HCT116 (cell line): ENCODE results near the gene CGA.

Experiments used
- EGR1 ChIP-seq: IDR thresholded peaks from 2 replicates; pipeline ENCODE4 v1.6.1; 2012; ENCODE audit warnings: low read depth
- ELF1 ChIP-seq: IDR thresholded peaks from 2 replicates; pipeline ENCODE4 v1.6.1; 2012; ENCODE audit warnings: low read depth, borderline replicate concordance
- EZH2 ChIP-seq: fragments of 200-600 bp; sonication (generic); IDR thresholded peaks from 2 replicates; pipeline ENCODE4 v1.6.1; 2017; ENCODE audit warnings: antibody characterized with exemption, mixed run types
- EZH2phosphoT487 ChIP-seq: fragments of 200-600 bp; IDR thresholded peaks from 2 replicates; pipeline ENCODE4 v1.6.1; 2018; ENCODE audit warnings: antibody characterized with exemption, borderline replicate concordance
- POLR2A ChIP-seq: IDR thresholded peaks from 2 replicates; pipeline ENCODE4 v1.7.0; 2011; ENCODE audit warnings: borderline replicate concordance; ENCODE audit not compliant: insufficient read depth, insufficient read length; ENCODE audit errors: extremely low read depth
- POLR2AphosphoS5 ChIP-seq: IDR thresholded peaks from 2 replicates; pipeline ENCODE4 v1.6.1; 2011; ENCODE audit warnings: mild to moderate bottlenecking, low read depth, low read length, moderate library complexity
- SIN3A ChIP-seq: IDR thresholded peaks from 2 replicates; pipeline ENCODE4 v1.6.1; 2012; ENCODE audit warnings: low read depth
- SP1 ChIP-seq: IDR thresholded peaks from 2 replicates; pipeline ENCODE4 v1.6.1; 2012; ENCODE audit warnings: low read depth
- TCF7L2 ChIP-seq: IDR thresholded peaks from 2 replicates; pipeline ENCODE4 v1.7.0; 2011; ENCODE audit warnings: borderline replicate concordance, inconsistent platforms; ENCODE audit not compliant: insufficient read depth, insufficient read length; ENCODE audit errors: extremely low read depth
- YY1 ChIP-seq: IDR thresholded peaks from 2 replicates; pipeline ENCODE4 v1.6.1; 2011; ENCODE audit warnings: low read length, low read depth, moderate library complexity, mild to moderate bottlenecking; ENCODE audit not compliant: insufficient replicate concordance; ENCODE audit errors: extremely low read depth
- TF ChIP-seq, protein P1 (sequence below), 3 experiments: fragments of 200-600 bp in 1 of 3; sonication (generic) in 1 of 3; IDR thresholded peaks in 2 of 3; conservative IDR thresholded peaks in 1 of 3; 2 replicates each; pipeline ENCODE4 v1.5.1; 2012 to 2017; ENCODE audit warnings: low read depth in 2 of 3, low read length in 2 of 3, antibody characterized with exemption in 1 of 3, borderline replicate concordance in 1 of 3, control low read depth in 1 of 3, mild to moderate bottlenecking in 1 of 3, mixed read lengths in 1 of 3, mixed run types in 1 of 3, moderate library complexity in 1 of 3; ENCODE audit not compliant: insufficient read depth in 1 of 3

GRCh38 chr6:87101067-87101466 is 6.2 kb upstream of the CGA start:
- TF ChIP-seq TCF7L2 = no peak
- TF ChIP-seq, protein P1, sequence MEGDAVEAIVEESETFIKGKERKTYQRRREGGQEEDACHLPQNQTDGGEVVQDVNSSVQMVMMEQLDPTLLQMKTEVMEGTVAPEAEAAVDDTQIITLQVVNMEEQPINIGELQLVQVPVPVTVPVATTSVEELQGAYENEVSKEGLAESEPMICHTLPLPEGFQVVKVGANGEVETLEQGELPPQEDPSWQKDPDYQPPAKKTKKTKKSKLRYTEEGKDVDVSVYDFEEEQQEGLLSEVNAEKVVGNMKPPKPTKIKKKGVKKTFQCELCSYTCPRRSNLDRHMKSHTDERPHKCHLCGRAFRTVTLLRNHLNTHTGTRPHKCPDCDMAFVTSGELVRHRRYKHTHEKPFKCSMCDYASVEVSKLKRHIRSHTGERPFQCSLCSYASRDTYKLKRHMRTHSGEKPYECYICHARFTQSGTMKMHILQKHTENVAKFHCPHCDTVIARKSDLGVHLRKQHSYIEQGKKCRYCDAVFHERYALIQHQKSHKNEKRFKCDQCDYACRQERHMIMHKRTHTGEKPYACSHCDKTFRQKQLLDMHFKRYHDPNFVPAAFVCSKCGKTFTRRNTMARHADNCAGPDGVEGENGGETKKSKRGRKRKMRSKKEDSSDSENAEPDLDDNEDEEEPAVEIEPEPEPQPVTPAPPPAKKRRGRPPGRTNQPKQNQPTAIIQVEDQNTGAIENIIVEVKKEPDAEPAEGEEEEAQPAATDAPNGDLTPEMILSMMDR (IDR thresholded peaks at IDR 0.05 in 2 of 3, conservative IDR thresholded peaks at IDR 0.05 in 1 of 3; ENCODE audit: borderline replicate concordance in 1 of 3, insufficient read depth in 1 of 3, low read depth in 2 of 3, low read length in 2 of 3) = no peak
- TF ChIP-seq EZH2phosphoT487 = no peak
- TF ChIP-seq SP1 = no peak
- TF ChIP-seq EZH2 = no peak
- no peak for TF ChIP-seq SIN3A
- no peak for TF ChIP-seq POLR2AphosphoS5
- TF ChIP-seq ELF1 = no peak
- TF ChIP-seq POLR2A = no peak
- no peak for TF ChIP-seq EGR1
- TF ChIP-seq YY1 = no peak
